B cell (primary cell): ENCODE data around the gene FAF1.

ENCODE experiments used
- CTCF ChIP-seq: fragments of 200-600 bp; IDR thresholded peaks from one replicate; pipeline ENCODE4 v1.8.0; 2022; ENCODE audit warnings: antibody characterized with exemption, mild to moderate bottlenecking
- EZH2 ChIP-seq: IDR thresholded peaks from 2 replicates; pipeline ENCODE4 v1.6.1; 2012; ENCODE audit warnings: borderline replicate concordance, low read depth, mild to moderate bottlenecking, moderate library complexity, low read length; ENCODE audit not compliant: insufficient read depth, poor library complexity, severe bottlenecking

DNA sequence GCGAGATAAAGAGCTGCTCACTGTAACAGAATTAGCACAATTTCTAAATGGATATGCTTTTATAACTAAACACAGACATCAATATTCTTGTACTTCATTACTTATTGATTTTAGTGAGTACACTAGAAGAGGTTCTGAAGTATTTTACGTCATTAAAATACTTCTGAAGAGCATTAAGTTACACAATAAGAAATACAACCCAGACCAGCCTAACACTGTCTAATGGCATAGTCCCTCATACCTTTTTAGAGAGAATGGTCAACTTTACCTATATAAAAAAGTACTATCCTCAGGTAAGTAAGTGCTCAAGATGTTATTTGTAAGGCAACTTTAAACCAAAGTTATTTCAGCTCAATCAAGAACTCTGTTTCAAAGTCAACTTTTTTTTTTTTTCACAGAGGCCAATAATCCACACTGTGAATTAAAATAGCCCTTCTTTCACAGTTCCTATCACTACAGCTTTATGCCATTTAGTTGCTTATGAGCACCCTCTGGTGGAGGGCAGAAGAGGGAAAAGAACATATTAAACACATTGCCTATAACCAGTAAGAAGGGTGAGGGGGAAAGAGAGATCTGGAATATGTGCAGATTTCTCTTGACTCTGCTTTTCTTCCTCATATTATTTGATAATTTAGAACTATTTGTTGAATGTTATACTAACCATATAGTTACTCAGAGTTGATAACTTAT lies 354.7 kb downstream of the FAF1 start:
- TF ChIP-seq CTCF = no peak
- no peak for TF ChIP-seq EZH2
